Measurements from ENCODE around the gene GABARAPL1.

DNA sequence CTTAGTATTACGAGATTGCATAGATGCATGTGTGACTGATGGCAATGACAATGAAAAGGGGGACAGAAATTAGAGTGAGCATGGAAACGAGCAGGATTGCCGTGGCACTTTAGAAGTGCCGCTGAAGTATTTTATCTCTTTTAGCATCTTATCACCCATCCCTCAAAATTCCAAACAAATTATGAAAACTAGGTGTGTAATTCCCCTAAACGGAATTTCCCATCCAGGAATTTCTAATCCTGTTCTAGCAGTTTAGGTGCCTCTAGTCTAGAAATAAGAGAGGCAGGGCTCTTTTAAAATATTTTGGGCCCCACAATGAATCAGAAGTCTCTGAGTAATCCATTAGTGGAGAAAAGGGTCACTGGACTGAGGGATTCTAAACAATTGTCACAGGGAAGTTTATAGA is 32.9 kb upstream of the GABARAPL1 start:
- no peak for TF ChIP-seq EZH2 (IDR thresholded peaks at IDR 0.05; ENCODE audit: borderline replicate concordance, low read length)
- TF ChIP-seq, protein P1, sequence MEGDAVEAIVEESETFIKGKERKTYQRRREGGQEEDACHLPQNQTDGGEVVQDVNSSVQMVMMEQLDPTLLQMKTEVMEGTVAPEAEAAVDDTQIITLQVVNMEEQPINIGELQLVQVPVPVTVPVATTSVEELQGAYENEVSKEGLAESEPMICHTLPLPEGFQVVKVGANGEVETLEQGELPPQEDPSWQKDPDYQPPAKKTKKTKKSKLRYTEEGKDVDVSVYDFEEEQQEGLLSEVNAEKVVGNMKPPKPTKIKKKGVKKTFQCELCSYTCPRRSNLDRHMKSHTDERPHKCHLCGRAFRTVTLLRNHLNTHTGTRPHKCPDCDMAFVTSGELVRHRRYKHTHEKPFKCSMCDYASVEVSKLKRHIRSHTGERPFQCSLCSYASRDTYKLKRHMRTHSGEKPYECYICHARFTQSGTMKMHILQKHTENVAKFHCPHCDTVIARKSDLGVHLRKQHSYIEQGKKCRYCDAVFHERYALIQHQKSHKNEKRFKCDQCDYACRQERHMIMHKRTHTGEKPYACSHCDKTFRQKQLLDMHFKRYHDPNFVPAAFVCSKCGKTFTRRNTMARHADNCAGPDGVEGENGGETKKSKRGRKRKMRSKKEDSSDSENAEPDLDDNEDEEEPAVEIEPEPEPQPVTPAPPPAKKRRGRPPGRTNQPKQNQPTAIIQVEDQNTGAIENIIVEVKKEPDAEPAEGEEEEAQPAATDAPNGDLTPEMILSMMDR (IDR thresholded peaks at IDR 0.05; ENCODE audit: low read length), result no peak

All from OCI-LY1 (cell line).